ENCODE data around the gene AK3. TPM values are rescaled to one million over a fixed set of nuclear protein-coding genes. Genes with fewer than 3 reads are reported as not detected.
"Not testable (repeated sequence)": the region's sequence is repeated elsewhere in the genome, so short reads cannot be mapped to it uniquely, and the experiment has no call there.

Gene AK3
- 203 TPM for total RNA-seq
- long read RNA-seq, transcript AK3-203 (4 exons, 705 nt): minor isoform, 7 of 503 reads
- long read RNA-seq, transcript AK3-202 (5 exons, 2,736 nt): major isoform, 483 of 503 reads
- long read RNA-seq, partial matches to known transcripts: 2 of 503 reads
- long read RNA-seq, other reads (novel, unspliced or antisense): 9 of 503 reads

DNA sequence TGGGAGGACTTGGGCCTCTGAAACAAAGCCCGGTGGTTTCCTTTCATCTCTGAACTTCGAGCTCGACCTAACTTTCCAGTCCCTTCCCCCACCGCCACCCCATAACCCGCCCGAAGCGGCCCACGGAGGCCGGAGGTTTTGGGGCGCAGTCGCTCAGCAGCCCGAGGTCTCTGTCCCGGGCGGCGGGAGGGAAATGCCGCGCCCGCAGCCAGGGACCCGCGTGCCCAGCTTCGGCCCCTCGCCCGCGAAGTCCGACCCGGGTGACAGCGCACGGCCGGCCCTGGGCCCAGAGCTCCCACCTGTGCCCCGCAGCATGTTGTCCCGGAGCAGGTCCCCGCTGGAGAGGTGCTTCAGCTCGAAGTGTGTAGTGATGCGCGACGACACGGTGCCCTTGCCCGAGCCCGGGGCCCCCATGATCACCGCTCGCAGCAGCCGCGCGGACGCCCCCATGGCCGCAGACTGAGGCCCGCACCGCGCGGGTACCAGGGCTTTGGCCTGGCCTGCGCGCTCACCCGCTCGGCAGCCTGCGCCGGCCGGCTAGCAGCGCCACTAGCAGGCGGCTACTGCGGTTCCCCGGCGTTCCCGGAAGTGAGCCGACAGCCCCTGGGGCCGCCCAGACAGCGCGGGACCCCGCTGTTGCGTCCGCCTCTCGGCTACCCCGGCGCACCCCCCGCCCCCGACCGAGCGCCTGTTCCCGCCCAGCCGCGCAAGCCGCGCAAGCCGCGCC is at the start of gene AK3:
TSS of gene AK3 (minus strand) at position 565 of the 727 bp plus-strand sequence. CDS start at position 450, 115 bp downstream.
- peak; percentile 94 for ATAC-seq (ENCODE audit: poor library complexity)
- intact Hi-C loops (cut with DNase I): no loop called here
- DNase-seq: peak; percentile 92

DNA sequence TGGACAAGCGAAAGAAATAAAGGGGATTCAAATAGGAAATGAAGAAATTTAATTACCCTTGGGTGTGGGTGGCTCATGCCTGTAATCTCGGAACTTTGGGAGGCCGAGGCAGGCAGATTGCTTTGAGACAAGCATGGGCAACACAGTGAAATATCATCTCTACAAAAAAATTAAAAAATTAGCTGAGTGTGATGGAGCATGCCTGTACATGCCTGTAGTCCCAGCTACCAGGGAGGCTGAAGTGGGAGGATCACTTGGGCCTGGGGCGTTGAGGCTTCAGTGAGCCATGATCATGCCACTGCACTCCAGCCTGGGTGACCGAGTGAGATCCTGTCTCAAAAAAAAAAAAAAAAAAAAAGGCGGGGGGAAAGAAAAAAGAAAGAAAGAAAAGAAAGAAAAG is 47.7 kb upstream of the AK3 start:
- DNase-seq (no peak), ATAC-seq (ENCODE audit: poor library complexity) (no peak)
- intact Hi-C loops (cut with DNase I): no loop called here

DNA sequence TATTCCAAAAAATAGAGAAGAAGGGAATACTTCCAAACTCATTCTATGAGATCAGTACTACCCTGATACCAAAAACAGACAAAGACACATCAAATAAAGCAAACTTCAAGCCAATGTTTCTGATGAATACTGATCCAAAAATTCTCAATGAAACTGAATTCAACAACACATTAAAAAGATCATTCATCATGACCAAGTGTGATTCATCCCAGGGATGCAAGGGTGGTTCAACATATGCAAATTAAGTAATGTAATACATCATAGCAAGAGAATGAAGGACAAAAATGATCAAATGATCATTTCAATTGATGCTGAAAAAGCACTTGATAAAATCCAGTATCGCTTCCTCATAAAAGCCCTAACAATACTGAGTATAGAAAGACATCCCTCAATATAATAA is 46.9 kb upstream of the AK3 start:
- intact Hi-C loops (cut with DNase I): no loop called here
- DNase-seq: no peak
- no peak for ATAC-seq (ENCODE audit: poor library complexity)

DNA sequence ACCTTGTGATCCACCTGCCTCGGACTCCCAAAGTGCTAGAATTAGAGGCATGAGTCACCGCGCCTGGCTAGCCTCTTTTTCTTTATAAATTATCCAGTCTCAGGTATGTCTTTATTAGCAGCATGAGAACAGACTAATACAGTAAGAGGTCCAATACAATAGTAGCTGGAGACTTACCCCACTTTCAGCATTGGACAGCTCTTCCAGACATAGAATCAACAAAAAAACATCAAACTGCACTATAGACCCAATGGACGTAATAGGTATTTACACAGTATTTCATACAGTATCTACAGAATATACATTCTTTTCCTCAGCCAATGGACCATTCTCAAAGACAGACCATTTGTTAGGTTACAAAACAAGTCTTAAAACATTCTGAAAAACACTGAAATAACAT is 45.6 kb upstream of the AK3 start:
- intact Hi-C loops (cut with DNase I): no loop called here
- DNase-seq (no peak), ATAC-seq (ENCODE audit: poor library complexity) (no peak)

DNA sequence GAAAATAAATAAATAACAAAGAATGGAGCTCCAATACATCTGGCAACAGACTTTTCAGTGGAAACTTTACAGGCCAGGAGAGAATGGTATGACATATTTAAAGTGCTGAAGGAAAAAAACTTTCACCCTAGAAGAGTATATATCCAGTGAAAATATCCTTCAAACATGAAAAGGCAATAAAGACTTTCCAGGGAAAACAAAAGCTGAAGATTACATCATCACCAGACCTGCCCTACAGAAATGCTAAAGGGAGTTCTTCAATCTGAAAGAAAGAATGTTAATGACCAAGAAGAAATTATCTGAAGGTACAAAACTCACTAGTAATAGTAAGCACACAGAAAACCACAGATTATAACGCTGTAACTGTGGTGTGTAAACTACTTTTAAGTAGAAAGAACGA is 43.4 kb upstream of the AK3 start:
- DNase-seq (no peak), ATAC-seq (ENCODE audit: poor library complexity) (no peak)
- intact Hi-C loops (cut with DNase I): no loop called here

DNA sequence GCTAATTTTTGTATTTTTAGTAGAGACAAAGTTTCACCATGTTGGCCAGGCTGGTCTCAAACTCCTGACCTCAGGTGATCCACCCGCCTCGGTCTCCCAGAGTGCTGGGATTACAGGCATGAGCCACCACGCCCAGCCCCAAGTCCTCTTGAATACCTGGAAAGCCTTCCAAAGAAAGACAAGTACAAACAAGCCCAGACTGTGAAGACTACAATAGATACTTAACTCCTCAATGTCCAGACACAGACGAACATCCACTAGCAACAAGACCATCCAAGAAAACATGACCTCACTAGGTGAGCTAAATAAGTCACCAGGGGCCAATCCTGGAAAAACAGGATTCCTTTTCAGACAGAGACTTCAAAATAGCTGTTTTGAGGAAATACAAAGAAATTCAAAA is 42.2 kb upstream of the AK3 start:
- DNase-seq; intact Hi-C loops (cut with DNase I); ATAC-seq (ENCODE audit: poor library complexity): not testable (repeated sequence)

DNA sequence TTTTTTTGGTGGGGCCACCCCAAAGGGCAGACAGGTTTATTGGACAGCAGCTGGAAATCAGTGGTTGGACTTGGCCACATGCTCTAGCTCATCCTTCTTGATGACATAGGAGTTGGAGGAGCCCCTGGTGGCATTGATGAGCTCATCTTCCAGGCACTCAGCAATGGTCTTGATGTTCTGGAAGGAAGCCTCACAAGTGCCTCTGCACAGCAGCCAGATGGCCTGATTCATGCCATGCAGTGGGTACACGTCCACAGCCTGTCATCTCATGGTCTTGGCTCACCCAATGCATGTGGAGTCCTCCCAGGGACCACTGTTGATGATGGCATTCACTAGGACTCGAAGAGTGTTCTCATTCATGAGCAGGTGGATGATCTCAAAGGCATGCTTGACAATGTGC is 40.4 kb upstream of the AK3 start:
- DNase-seq (no peak), ATAC-seq (ENCODE audit: poor library complexity) (no peak)
- intact Hi-C loops (cut with DNase I): no loop called here

DNA sequence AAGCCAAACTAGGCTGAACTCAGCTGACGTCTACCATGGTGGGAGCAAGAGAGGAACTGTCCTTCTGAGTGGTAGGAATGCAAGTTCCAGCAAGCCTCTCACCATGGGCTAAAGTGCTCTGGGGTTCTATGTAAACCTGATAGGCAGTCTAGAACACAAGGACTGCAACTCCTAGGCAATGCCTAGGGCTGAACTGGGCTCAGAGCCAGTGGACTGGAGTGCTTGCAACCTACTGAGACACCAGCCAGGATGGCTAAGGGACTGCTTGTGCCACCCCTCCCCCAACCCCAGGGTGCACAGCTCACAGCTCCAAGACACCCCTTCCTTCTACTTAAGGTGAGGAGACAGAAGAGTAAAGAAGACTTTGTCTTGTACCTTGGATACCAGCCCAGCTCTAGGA is 39.6 kb upstream of the AK3 start:
- ATAC-seq (ENCODE audit: poor library complexity) (no peak), DNase-seq (no peak)
- intact Hi-C loops (cut with DNase I): no loop called here

DNA sequence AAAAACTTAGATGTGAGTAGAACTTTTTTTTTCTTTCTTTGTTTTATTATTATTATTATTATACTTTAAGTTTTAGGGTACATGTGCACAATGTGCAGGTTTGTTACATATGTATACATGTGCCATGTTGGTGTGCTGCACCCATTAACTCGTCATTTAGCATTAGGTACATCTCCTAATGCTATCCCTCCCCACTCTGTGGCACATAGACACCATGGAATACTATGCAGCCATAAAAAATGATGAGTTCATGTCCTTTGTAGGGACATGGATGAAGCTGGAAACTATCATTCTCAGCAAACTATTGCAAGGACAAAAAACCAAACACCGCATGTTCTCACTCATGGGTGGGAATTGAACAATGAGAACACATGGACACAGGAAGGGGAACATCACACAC is 34.0 kb upstream of the AK3 start:
- ATAC-seq (ENCODE audit: poor library complexity); DNase-seq; intact Hi-C loops (cut with DNase I): not testable (repeated sequence)

DNA sequence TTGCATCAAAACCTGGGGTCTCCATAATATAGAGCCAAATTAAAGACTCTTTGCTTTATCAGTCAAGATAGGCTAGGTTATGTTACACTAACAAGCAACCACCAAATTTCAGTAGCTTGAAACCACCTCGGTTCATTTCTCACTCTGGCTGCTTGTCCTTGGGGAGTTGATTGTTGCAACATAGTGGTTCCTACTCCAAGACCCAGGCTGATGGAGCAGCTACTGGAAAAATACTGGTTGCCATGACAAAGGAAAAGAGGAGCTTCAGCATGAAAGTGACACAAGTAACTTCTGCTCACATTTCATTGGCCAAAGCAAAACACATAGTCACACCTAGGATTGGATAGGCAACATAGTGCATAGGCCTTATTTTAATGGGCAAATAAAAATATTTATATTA is 33.2 kb upstream of the AK3 start:
- ATAC-seq (ENCODE audit: poor library complexity): peak; percentile 89
- no peak for DNase-seq
- intact Hi-C loops (cut with DNase I): no loop called here

DNA sequence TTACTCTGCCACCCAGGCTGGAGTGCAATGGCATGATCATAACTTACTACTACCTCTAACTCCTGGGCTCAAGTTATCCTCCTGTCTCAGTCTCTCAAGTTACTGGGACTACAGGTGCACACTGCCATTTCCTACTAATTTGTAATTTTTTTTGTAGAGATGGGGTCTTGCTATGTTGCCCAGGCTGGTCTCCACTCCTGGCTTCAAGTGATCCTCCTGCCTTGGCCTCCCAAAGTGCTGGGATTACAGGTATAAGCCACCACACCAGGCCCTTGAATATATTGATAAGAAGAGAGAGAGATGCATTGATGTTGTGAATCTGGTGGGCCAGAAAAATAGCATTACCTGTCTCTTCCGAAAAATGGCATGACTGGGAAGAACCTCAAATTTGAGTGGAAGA is 30.8 kb upstream of the AK3 start:
- DNase-seq: no peak
- ATAC-seq (ENCODE audit: poor library complexity): no peak
- intact Hi-C loops (cut with DNase I): no loop called here

DNA sequence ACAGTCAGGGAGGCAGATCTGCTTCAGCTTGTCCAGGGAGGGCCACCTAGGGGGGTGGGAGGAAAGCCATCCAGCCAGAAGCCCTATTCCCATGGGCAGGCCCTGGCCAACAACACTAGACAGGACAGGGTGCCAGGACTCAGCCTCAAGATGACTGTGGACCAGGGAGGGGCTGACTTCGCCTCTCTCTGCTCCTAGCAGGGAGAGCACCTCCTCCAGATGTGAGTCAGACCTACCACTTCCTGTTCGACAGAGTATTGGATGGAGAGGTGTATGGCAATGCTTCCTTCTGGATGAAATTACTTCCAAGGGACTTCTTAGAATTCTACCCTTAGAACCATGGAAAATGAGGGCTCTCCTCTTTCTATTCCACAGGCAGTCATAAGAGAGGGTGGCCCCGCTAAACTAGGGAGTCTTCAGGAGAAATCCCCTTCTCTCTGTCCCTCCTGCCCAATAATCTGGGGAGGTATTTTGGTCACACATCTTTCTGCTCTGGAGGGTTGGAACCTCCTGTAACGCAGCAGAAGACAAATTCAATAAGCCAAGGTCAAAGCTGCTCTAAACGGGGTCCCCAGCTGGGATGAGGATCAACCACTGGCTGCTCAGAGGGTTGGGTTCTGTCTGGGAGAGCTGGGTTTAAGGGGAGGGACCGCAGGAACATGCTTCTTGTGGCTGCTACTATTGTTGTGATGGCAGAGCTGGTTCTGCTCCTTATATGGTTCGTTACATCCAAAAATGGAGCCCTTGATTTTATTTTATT is 28.5 kb upstream of the AK3 start:
- intact Hi-C loops (cut with DNase I): no loop called here
- DNase-seq (no peak), ATAC-seq (ENCODE audit: poor library complexity) (no peak)

DNA sequence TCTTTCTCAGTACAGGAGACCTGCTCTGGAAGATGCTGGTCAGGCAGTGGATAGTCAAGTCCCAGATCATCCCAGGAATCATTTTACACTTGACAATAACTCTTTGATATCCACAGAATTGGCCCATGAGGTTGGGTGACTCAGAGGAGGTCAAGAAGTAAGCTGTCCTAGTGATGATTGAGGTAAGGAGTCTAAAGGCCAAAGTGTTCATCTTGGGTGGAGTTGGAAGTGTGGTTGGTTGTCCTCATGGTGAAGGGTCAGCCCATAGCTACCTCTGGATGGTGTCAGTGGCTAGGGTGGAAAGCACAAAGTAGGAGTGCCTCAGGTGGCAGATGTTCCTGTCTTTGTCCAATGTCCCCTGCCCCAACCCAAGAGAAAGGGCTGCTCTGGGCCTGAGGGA is 27.7 kb upstream of the AK3 start:
- intact Hi-C loops (cut with DNase I): no loop called here
- ATAC-seq (ENCODE audit: poor library complexity): no peak

DNA sequence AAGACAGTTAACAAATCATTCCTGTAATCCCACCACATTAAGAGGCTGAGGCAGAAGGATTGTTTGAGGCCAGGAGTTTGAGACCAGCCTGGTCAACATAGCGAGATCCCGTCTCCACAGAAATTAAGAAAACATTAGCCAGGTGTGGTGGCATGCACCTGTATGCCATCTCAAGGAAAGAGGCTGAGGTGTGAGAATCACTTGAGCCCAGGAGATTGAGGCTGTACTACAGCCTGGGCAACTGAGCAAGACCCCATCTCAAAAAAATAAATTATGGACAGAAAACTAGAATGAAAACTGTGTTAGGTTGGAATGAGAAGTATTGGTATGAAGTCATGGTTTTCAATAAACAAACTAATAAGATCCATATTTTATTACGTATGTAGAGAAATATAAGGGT is 23.0 kb upstream of the AK3 start:
- no peak for ATAC-seq (ENCODE audit: poor library complexity)
- intact Hi-C loops (cut with DNase I): loop anchor here (5.0 kb wide), 2 partner anchors 223 to 833 kb away; partner anchors contain the start of gene JAK2

More for the DNA sequence above, 27.7 kb upstream of the AK3 start:
- no peak for DNase-seq

DNA sequence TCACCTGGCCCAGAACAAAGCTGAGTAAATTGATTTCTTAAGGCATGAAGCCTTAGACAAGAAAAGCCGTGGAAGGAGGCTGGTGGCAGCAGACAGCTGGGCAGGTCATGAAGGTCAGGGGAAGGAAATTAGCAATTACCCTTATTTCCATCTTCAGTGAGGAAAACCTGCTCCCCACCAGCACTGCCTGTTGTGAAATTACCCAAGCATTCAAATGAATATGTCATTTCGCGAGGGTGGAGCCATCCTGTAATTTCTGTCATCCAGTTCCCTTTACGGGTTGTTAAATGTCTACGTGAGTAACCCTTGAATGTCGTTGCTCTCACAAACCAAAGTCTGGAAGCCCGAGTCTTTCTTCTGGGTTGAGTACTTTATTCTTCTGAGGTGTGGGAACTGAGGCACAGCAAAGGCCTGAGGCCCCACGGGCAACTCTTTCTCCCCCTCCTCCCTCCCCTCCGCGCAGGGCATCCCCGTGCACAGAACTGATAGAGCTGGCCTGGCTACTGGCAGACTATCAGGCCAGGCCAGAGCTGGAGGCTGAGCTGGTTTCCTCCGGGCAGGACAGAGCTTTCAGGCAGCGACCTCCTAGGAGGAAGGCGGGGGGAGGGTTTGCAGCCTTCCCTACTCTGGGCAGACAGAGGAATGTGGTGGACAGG is 22.0 kb upstream of the AK3 start:
- ATAC-seq (ENCODE audit: poor library complexity) (peak; percentile 65), DNase-seq (peak; percentile 51)

More for the DNA sequence above, 23.0 kb upstream of the AK3 start:
- no peak for DNase-seq

DNA sequence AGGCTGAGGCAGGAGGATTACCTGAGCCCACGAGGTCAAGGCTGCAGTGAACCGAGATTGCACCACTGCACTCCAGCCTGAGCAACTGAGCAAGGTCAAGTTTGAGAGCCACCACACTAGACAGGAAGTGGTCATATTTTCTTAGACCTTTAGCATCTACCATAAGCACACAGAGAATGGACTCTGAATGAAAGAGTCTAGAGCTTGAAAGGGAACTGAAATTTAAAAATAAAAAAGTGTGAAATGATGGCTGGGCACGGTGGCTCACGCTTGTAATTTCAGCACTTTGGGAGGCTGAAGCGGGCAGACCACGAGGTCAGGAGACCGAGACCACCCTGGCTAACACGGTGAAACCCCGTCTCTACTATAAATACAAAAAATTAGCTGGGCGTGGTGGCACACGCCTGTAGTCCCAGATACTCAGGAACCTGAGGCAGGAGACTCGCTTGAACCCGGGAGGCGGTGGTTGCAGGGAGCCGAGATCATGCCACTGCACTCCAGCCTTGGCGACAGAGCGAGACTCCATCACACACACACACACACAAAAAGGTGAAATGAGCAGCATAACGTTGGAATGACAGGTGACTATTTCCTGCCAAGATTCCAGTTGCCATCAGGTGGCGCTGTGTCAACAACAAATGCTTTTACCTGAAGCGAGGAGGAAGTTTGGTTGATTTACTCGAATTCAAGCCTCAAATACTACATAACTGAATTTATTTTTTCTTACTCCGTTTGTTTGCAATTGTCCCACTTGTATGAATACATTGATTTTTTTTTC is 21.3 kb upstream of the AK3 start:
- intact Hi-C loops (cut with DNase I): loop anchor here (5.0 kb wide), 2 partner anchors 225 to 835 kb away; partner anchors contain the start of gene JAK2

More for the DNA sequence above, 22.0 kb upstream of the AK3 start:
- intact Hi-C loops (cut with DNase I): loop anchor here (5.0 kb wide), 2 partner anchors 224 to 834 kb away; partner anchors contain the start of gene JAK2

DNA sequence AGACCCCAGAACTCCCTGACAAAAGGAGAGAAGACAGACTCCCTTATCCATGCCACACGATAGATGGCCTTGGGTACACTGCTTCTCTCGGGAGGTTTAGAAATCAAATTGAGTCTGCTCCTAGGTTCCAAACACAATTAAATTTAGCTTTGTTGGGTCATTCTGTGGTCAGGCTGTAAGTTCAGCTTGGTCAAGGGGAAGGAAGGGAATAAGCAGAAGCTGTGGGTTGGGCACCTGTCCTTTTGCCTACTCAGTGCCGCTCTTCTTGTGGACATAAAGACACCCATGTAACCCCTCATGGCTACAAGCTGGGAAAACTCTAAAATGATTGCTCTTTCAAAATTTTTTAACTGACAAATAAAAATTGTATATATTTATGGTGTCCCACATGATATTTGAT is 19.1 kb upstream of the AK3 start:
- intact Hi-C loops (cut with DNase I): loop anchor here (5.0 kb wide), 2 partner anchors 227 to 837 kb away; partner anchors contain the start of gene JAK2
- DNase-seq (no peak), ATAC-seq (ENCODE audit: poor library complexity) (peak; percentile 48)

More for the DNA sequence above, 21.3 kb upstream of the AK3 start:
- peak; percentile 76 for DNase-seq
- peak; percentile 80 for ATAC-seq (ENCODE audit: poor library complexity)

DNA sequence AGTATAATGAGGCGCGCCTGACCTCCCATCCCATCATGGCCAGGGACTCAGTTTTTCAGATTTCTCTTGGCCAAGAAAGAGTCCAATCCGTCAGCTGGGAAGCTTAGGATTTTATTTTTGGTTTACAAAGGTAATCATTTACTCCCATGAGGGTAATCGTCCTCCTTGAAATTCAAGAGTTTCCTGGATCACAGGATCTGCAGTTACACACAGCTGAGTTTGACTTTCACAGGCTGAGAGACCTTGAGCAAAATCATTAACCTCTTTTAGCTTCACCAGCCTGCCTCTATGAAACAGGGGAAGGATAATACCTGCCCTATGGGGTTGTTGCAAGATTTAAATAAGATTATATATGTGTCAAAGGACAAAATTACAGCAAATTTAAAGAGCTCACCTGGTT is 15.4 kb upstream of the AK3 start:
- intact Hi-C loops (cut with DNase I): no loop called here
- DNase-seq (no peak), ATAC-seq (ENCODE audit: poor library complexity) (no peak)
